Thoracic aorta (tissue), 2 donors: ENCODE results near the gene KIAA0232. TPM values are rescaled to one million over a fixed set of nuclear protein-coding genes. Genes with fewer than 3 reads are reported as not detected.

Source experiments
- ATAC-seq: fragments of 150-250 bp; one replicate; pipeline ENCODE4 v1.8.0; 2017; ENCODE audit warnings: low read depth; ENCODE audit not compliant: insufficient number of reproducible peaks, low FRiP score
- DNase-seq: peaks from one replicate; pipeline ENCODE4 v3.0.0-alpha.2; 2020; ENCODE audit warnings: low spot score
- H3K27ac ChIP-seq, 2 donors: fragments of 200-600 bp; sonication (generic); 1 replicate in 1 of 2; 2 replicates in 1 of 2; pipeline ENCODE4 v1.5.1; 2016; ENCODE audit warnings: mild to moderate bottlenecking in 2 of 2, moderate library complexity in 2 of 2
- H3K27me3 ChIP-seq: fragments of 200-600 bp; sonication (generic); replicated peaks from 2 replicates; pipeline ENCODE4 v1.6.0; 2016; ENCODE audit warnings: mild to moderate bottlenecking; ENCODE audit not compliant: insufficient read depth
- H3K36me3 ChIP-seq: fragments of 200-600 bp; sonication (generic); one replicate; pipeline ENCODE4 v1.5.1; 2016
- H3K4me1 ChIP-seq, 2 donors: fragments of 200-600 bp; sonication (generic); 1 replicate in 1 of 2; 2 replicates in 1 of 2; pipeline versions ENCODE4 v1.5.1 to v1.6.0; 2016; ENCODE audit warnings: low read depth in 2 of 2, mild to moderate bottlenecking in 1 of 2; ENCODE audit not compliant: control insufficient read depth in 1 of 2
- H3K4me3 ChIP-seq: fragments of 200-600 bp; sonication (generic); 2 replicates; pipeline ENCODE4 v1.5.1; 2016; ENCODE audit warnings: mild to moderate bottlenecking
- H3K9me3 ChIP-seq: fragments of 200-600 bp; sonication (generic); 2 replicates; pipeline ENCODE4 v1.5.1; 2016
- CTCF ChIP-seq: fragments of 200-600 bp; sonication (generic); IDR thresholded peaks from one replicate; pipeline ENCODE4 v1.5.1; 2019; ENCODE audit warnings: antibody characterized with exemption
- total RNA-seq, 2 donors: library from RNA; depleted of rRNA; stranded (reverse); fragments of >200 nt; gene quantifications; one replicate each; pipeline versions ENCODE4 v1.1.0 to v1.2.3, GENCODE V29; 2016

KIAA0232 gene
- 10 to 100 TPM; 56.9 to 80.8 TPM for total RNA-seq

GRCh38 chr4:6782147-6782845 is at the start of gene KIAA0232:
Gene KIAA0232 (plus strand): TSS chr4:6782727. CDS start chr4:6824454, 41,727 bp downstream.
- DNase-seq, result peak; percentile 51

GRCh38 chr4:6733358-6734164 is 49.0 kb upstream of the KIAA0232 start:
- Histone ChIP-seq H3K4me3 (no peak overlapping the region), H3K27me3 (no peaks in the 10 kb centered on the region), H3K27ac (peak overlapping the region; percentile 69 to 75), H3K4me1 (peaks cover 9 to 12% of the 10 kb centered on the region in 2 donors), H3K36me3 (no peaks in the 10 kb centered on the region), H3K9me3 (no peaks in the 10 kb centered on the region)
- ATAC-seq, result no peak
- no peak for DNase-seq
- no peak for TF ChIP-seq CTCF

More at GRCh38 chr4:6782147-6782845, at the start of gene KIAA0232:
- no peak for TF ChIP-seq CTCF
- Histone ChIP-seq H3K9me3 (no peaks in the 10 kb centered on the region), H3K4me3 (peak within 1 kb of the TSS; percentile 89), H3K27me3 (no peaks in the 10 kb centered on the region), H3K27ac (peak within 1 kb of the TSS; percentile 98 to 99), H3K4me1 (peaks cover 21 to 52% of the 10 kb centered on the region in 2 donors), H3K36me3 (no peaks in the 10 kb centered on the region)
- peak; percentile 68 for ATAC-seq

- no peak for TF ChIP-seq CTCF
- Histone ChIP-seq H3K4me1 (peaks cover 9 to 12% of the 10 kb centered on the region in 2 donors), H3K9me3 (no peaks in the 10 kb centered on the region), H3K36me3 (no peaks in the 10 kb centered on the region), H3K4me3 (no peak overlapping the region), H3K27me3 (no peaks in the 10 kb centered on the region), H3K27ac (no peak overlapping the region)
- no peak for ATAC-seq
- DNase-seq, result no peak
These were observed 48.3 kb upstream of the KIAA0232 start for GRCh38 chr4:6734165-6734786.

GRCh38 chr4:6739920-6740319 is 42.6 kb upstream of the KIAA0232 start:
- no peak for ATAC-seq
- Histone ChIP-seq H3K4me3 (no peak overlapping the region), H3K9me3 (no peaks in the 10 kb centered on the region), H3K27ac (no peak overlapping the region), H3K27me3 (no peaks in the 10 kb centered on the region), H3K4me1 (no peaks in the 10 kb centered on the region), H3K36me3 (no peaks in the 10 kb centered on the region)
- TF ChIP-seq CTCF, result no peak
- DNase-seq, result no peak

GRCh38 chr4:6740347-6740746 is 42.2 kb upstream of the KIAA0232 start:
- no peaks in the 10 kb centered on the region for H3K36me3 ChIP-seq
- no peak for ATAC-seq
- no peak for TF ChIP-seq CTCF
- H3K4me3 ChIP-seq, result no peak overlapping the region
- H3K27me3 ChIP-seq, result no peaks in the 10 kb centered on the region
- no peaks in the 10 kb centered on the region for H3K4me1 ChIP-seq
- no peak for DNase-seq
- no peak overlapping the region for H3K27ac ChIP-seq
- H3K9me3 ChIP-seq, result no peaks in the 10 kb centered on the region
